GM12878 (cell line): ENCODE measurements around the gene BLOC1S5. TPM values are rescaled to one million over a fixed set of nuclear protein-coding genes. Genes with fewer than 3 reads are reported as not detected.

ENCODE experiments used
- ATAC-seq: fragments of 200-7000 bp; cut with Tn5 transposase; 3 replicates; pipeline ENCODE4 v1.9.1; 2020; ENCODE audit warnings: mild to moderate bottlenecking, moderate library complexity
- BruUV-seq: library from RNA; stranded (reverse); fragments of 400-500 nt; replicated peaks from 2 replicates; lab custom pipeline; 2021; lab: Mats Ljungman, UMichigan
- CTCF ChIA-PET: fragments of 300-600 bp; sonication (Branson Sonifier 250); formaldehyde crosslinking; extraction: SDS; loops from one replicate; lab custom pipeline; 2021; ENCODE audit warnings: inconsistent platforms; lab: Yijun Ruan, JAX
- POLR2A ChIA-PET: fragments of 350-600 bp; formaldehyde crosslinking; extraction: SDS; loops from one replicate; lab custom pipeline; 2021; ENCODE audit warnings: inconsistent platforms; lab: Charles Lee
- RAD21 ChIA-PET: fragments of 300-600 bp; sonication (Branson Sonifier 250); formaldehyde crosslinking; loops from one replicate; lab custom pipeline; 2023; ENCODE audit warnings: antibody characterized with exemption; ENCODE audit not compliant: unreplicated experiment; lab: Charles Lee
- SMC1A ChIA-PET: fragments of 300-600 bp; sonication (Branson Sonifier 250); formaldehyde crosslinking; loops from one replicate; lab custom pipeline; 2023; ENCODE audit not compliant: unreplicated experiment, uncharacterized antibody; lab: Charles Lee
- DNase-seq: peaks from one replicate; pipeline ENCODE4 v3.0.0-alpha.2; 2011; ENCODE audit warnings: low read depth, low spot score
- FAIRE-seq: peaks from 3 replicates; lab custom pipeline; 2011; peaks lifted over from hg19 to GRCh38; lab: Jason Lieb, UNC
- H2AFZ ChIP-seq: 2 replicates; pipeline ENCODE4 v1.6.0; 2011; ENCODE audit warnings: low read depth, low read length, control low read depth; ENCODE audit not compliant: control insufficient read depth
- H3K27ac ChIP-seq: 2 replicates; pipeline ENCODE4 v1.5.1; 2011; ENCODE audit warnings: control low read depth; ENCODE audit not compliant: control insufficient read depth, insufficient read depth
- H3K27me3 ChIP-seq, 2 experiments: replicated peaks in 1 of 2; 2 replicates each; pipeline versions ENCODE4 v1.6.0 to v1.6.1; 2011; ENCODE audit warnings: low read length in 1 of 2; ENCODE audit not compliant: control insufficient read depth in 2 of 2, insufficient read depth in 2 of 2
- H3K36me3 ChIP-seq, 2 experiments: 2 replicates each; pipeline ENCODE4 v1.5.1; 2011; ENCODE audit warnings: low read length in 1 of 2; ENCODE audit not compliant: control insufficient read depth in 2 of 2, insufficient read depth in 2 of 2
- H3K4me1 ChIP-seq: 2 replicates; pipeline ENCODE4 v1.6.1; 2011; ENCODE audit warnings: mild to moderate bottlenecking, low read length, moderate library complexity, mixed read lengths; ENCODE audit not compliant: control insufficient read depth, insufficient read depth
- H3K4me2 ChIP-seq: 2 replicates; pipeline ENCODE4 v1.6.0; 2011; ENCODE audit warnings: control low read depth; ENCODE audit not compliant: control insufficient read depth, insufficient read depth
- H3K4me3 ChIP-seq: fragments of 200-600 bp; sonication (generic); 2 replicates; pipeline ENCODE4 v1.5.1; 2016
- H3K79me2 ChIP-seq: 2 replicates; pipeline ENCODE4 v1.6.0; 2011; ENCODE audit warnings: low read length; ENCODE audit not compliant: control insufficient read depth, insufficient read depth
- H3K9ac ChIP-seq: 2 replicates; pipeline ENCODE4 v1.8.0; 2011; ENCODE audit warnings: low read length, control low read depth, mixed read lengths; ENCODE audit not compliant: control insufficient read depth, insufficient read depth
- H3K9me3 ChIP-seq: replicated peaks from 3 replicates; pipeline ENCODE4 v1.5.1; 2011; ENCODE audit warnings: mild to moderate bottlenecking, low read length; ENCODE audit not compliant: control insufficient read depth, insufficient read depth
- H4K20me1 ChIP-seq: 2 replicates; pipeline ENCODE4 v1.6.0; 2011; ENCODE audit not compliant: control insufficient read depth, insufficient read depth
- ATF2 ChIP-seq: IDR thresholded peaks from 2 replicates; pipeline ENCODE4 v1.6.1; 2012; ENCODE audit warnings: low read length, inconsistent platforms
- CBX3 ChIP-seq: fragments of 200-600 bp; sonication (generic); IDR thresholded peaks from 2 replicates; pipeline ENCODE4 v1.6.1; 2016; ENCODE audit warnings: low read depth, borderline replicate concordance
- ESRRA ChIP-seq: IDR thresholded peaks from 2 replicates; pipeline ENCODE4 v1.6.1; 2012; ENCODE audit warnings: mild to moderate bottlenecking, low read length, improper control_type of control experiment
- EZH2 ChIP-seq: IDR thresholded peaks from 2 replicates; pipeline ENCODE4 v1.6.1; 2012; ENCODE audit warnings: low read depth, mild to moderate bottlenecking, control low read depth, inconsistent platforms, low read length, borderline replicate concordance; ENCODE audit not compliant: control insufficient read depth
- IRF5 ChIP-seq: fragments of 450-650 bp; IDR thresholded peaks from 2 replicates; pipeline ENCODE4 v1.6.1; 2017; ENCODE audit warnings: borderline replicate concordance
- SREBF2 ChIP-seq: IDR thresholded peaks from 2 replicates; pipeline ENCODE4 v1.6.1; 2012; ENCODE audit warnings: mild to moderate bottlenecking, low read length
- ZBTB33 ChIP-seq: fragments of 450-650 bp; IDR thresholded peaks from 2 replicates; pipeline ENCODE4 v1.6.1; 2017; ENCODE audit warnings: mild to moderate bottlenecking
- WGBS: methylation state at CpG from one replicate; pipeline ENCODE4 v1.1.6; 2016; ENCODE audit warnings: low lambda C conversion rate; ENCODE audit not compliant: insufficient replicate concordance, insufficient coverage; ENCODE audit errors: missing lambda C conversion rate; 5-methylcytosine and 5-hydroxymethylcytosine counted together
- in situ Hi-C: fragments of 300-500 bp; cut with MboI; formaldehyde crosslinking; loops from 9 replicates; pipeline ENCODE4 v1.14.3; 2018; ENCODE audit warnings: mixed read lengths
- intact Hi-C: fragments of 100-400 bp; cut with micrococcal nuclease; formaldehyde crosslinking; loops from one replicate; pipeline ENCODE4 v1.14.2; 2022; ENCODE audit not compliant: unreplicated experiment
- polyA plus RNA-seq, 11 experiments: library from polyadenylated mRNA; depleted of rRNA in 4 of 11; unstranded in 6 of 11; stranded (reverse) in 5 of 11; fragments of >200 nt; fragmentation: Nextera tagmentation in 4 of 11; fragmentation: Illumina TruSeq in 1 of 11; extraction: Ambion mirVana in 4 of 11; extraction: Trizol in 1 of 11; gene quantifications; 1 replicate in 1 of 11; 2 replicates in 10 of 11; pipeline versions ENCODE4 v1.2.1 to v1.2.3, GENCODE V29; 2011 to 2016; ENCODE audit warnings: inconsistent platforms in 2 of 11, missing spikeins in 2 of 11, low read depth in 1 of 11
- total RNA-seq, 4 experiments: library from RNA; depleted of rRNA in 3 of 4; stranded (reverse); fragments of >200 nt in 3 of 4; fragmentation: Illumina TruSeq in 1 of 4; extraction: Trizol in 1 of 4; gene quantifications; 2 replicates each; pipeline versions ENCODE4 v1.2.1 to v1.2.3, GENCODE V29; 2013 to 2021

The BLOC1S5 gene
- total and polyA plus RNA-seq, 10 of the 15 experiments (the other 5 are each of a cell fraction or from before 2014, with no cell fraction given): 4.3 to 22.2 (median 16.1) TPM

DNA sequence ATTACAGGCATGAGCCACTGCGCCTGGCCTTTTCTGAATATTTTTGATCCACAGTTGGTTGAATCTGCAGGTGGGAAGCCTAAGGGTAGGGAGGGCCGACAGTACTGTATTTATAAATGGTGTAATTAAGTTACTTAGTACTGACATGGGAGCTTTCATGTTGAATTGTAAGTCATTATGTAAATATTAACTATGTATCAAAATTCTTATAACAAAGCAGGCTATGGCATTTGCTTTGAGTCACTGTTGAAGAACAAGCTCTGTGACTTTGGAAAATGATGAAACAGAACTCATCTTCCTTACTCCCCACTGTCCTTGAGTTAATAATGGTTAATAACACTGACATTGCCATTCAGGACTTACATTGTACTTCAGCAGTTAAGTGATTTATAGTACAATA, 90.6 kb downstream of the BLOC1S5 start:
- CTCF ChIA-PET: interaction anchor here (0.7 kb wide), 1 partner anchor 917 kb away, joined by 3 read pairs; no protein-coding TSS in a partner anchor
- peaks cover 0 to 3% of the 10 kb centered on the region in 2 experiments; a peak in 1 of 4 replicates for H3K27me3 ChIP-seq
- H4K20me1 ChIP-seq: no peaks in the 10 kb centered on the region
- H3K9ac ChIP-seq: no peak overlapping the region
- no peak overlapping the region for H3K4me2 ChIP-seq
- no peaks in the 10 kb centered on the region for H3K79me2 ChIP-seq
- no peak for TF ChIP-seq ZBTB33
- no peak for TF ChIP-seq ATF2
- no peak for TF ChIP-seq ESRRA
- no peak for TF ChIP-seq CBX3
- no peak for TF ChIP-seq EZH2
- no peak for TF ChIP-seq SREBF2
- TF ChIP-seq IRF5: no peak
- no peak for FAIRE-seq
- SMC1A ChIA-PET: no interaction called here
- H2AFZ ChIP-seq: no peak overlapping the region
- POLR2A ChIA-PET: no interaction called here
- in situ Hi-C loops: no loop called here
- WGBS: 100% methylated on average over 2 of the region's 2 CpGs
- RAD21 ChIA-PET: no interaction called here
- H3K36me3 ChIP-seq: no peaks in the 10 kb centered on the region
- intact Hi-C loops: no loop called here
- no peak overlapping the region for H3K4me3 ChIP-seq
- no TSS peak for BruUV-seq
- no peaks in the 10 kb centered on the region for H3K4me1 ChIP-seq
- DNase-seq: no peak
- peaks cover 10% of the 10 kb centered on the region for H3K9me3 ChIP-seq
- no peak for ATAC-seq
- H3K27ac ChIP-seq: no peak overlapping the region
